Measurements from ENCODE around the gene ALOX12B.
"Not testable (repeated sequence)": the region's sequence is repeated elsewhere in the genome, so short reads cannot be mapped to it uniquely, and the experiment has no call there.

Gene ALOX12B

GRCh38 chr17:8064561-8065019, 22.9 kb downstream of the ALOX12B start:
- Histone ChIP-seq H3K27me3 (ENCODE audit: control insufficient read depth, insufficient read depth, low read length) (peaks cover 4% of the 10 kb centered on the region; the same call in 1 of the 2 replicates), H3K4me3 (ENCODE audit: low read length) (no peak overlapping the region; the same call in 1 of the 2 replicates), H3K9me3 (ENCODE audit: control insufficient read depth, insufficient read depth, low read length) (no peaks in the 10 kb centered on the region), H3K36me3 (ENCODE audit: control insufficient read depth, insufficient read depth, low read length) (no peaks in the 10 kb centered on the region), H3K4me1 (ENCODE audit: control insufficient read depth, insufficient read depth, low read length) (peaks cover 8% of the 10 kb centered on the region), H3K27ac (ENCODE audit: low read length) (no peak overlapping the region)
- DNase-seq (ENCODE audit: low read depth, low spot score): no peak
- no CpG with 5 or more reads among the region's 6 CpGs for whole genome bisulfite sequencing (ENCODE audit: insufficient coverage, insufficient read length)

GRCh38 chr17:8063761-8064534, 23.6 kb downstream of the ALOX12B start:
- Histone ChIP-seq H3K27ac (ENCODE audit: low read length) (no peak overlapping the region), H3K36me3 (ENCODE audit: control insufficient read depth, insufficient read depth, low read length) (no peaks in the 10 kb centered on the region), H3K27me3 (ENCODE audit: control insufficient read depth, insufficient read depth, low read length) (peaks cover 4% of the 10 kb centered on the region; the same call in 1 of the 2 replicates), H3K9me3 (ENCODE audit: control insufficient read depth, insufficient read depth, low read length) (no peaks in the 10 kb centered on the region), H3K4me1 (ENCODE audit: control insufficient read depth, insufficient read depth, low read length) (peaks cover 8% of the 10 kb centered on the region), H3K4me3 (ENCODE audit: low read length) (peak overlapping the region; percentile 32; the same call in 1 of the 2 replicates)
- DNase-seq (ENCODE audit: low read depth, low spot score): no peak
- no CpG with 5 or more reads among the region's 28 CpGs for WGBS (ENCODE audit: insufficient coverage, insufficient read length)

- Histone ChIP-seq H3K4me1 (ENCODE audit: control insufficient read depth, insufficient read depth, low read length) (peaks cover 8% of the 10 kb centered on the region), H3K4me3 (ENCODE audit: low read length) (peak overlapping the region; percentile 32; the same call in 1 of the 2 replicates), H3K9me3 (ENCODE audit: control insufficient read depth, insufficient read depth, low read length) (no peaks in the 10 kb centered on the region), H3K27me3 (ENCODE audit: control insufficient read depth, insufficient read depth, low read length) (peaks cover 4% of the 10 kb centered on the region; the same call in 1 of the 2 replicates), H3K36me3 (ENCODE audit: control insufficient read depth, insufficient read depth, low read length) (no peaks in the 10 kb centered on the region), H3K27ac (ENCODE audit: low read length) (no peak overlapping the region)
- no peak for DNase-seq (ENCODE audit: low read depth, low spot score)
- no CpG with 5 or more reads among the region's 15 CpGs for WGBS (ENCODE audit: insufficient coverage, insufficient read length)
Observed at GRCh38 chr17:8062807-8063483, 24.6 kb downstream of the ALOX12B start.

GRCh38 chr17:8062435-8062806, 25.1 kb downstream of the ALOX12B start:
- Histone ChIP-seq H3K36me3 (ENCODE audit: control insufficient read depth, insufficient read depth, low read length) (no peaks in the 10 kb centered on the region), H3K9me3 (ENCODE audit: control insufficient read depth, insufficient read depth, low read length) (no peaks in the 10 kb centered on the region), H3K4me3 (ENCODE audit: low read length) (peak overlapping the region; percentile 32; the same call in 1 of the 2 replicates), H3K27ac (ENCODE audit: low read length) (no peak overlapping the region), H3K4me1 (ENCODE audit: control insufficient read depth, insufficient read depth, low read length) (peaks cover 8% of the 10 kb centered on the region), H3K27me3 (ENCODE audit: control insufficient read depth, insufficient read depth, low read length) (peaks cover 4% of the 10 kb centered on the region; the same call in 1 of the 2 replicates)
- WGBS (ENCODE audit: insufficient coverage, insufficient read length): no CpG with 5 or more reads among the region's 8 CpGs
- DNase-seq (ENCODE audit: low read depth, low spot score): no peak

- not testable (repeated sequence) for H3K4me3 ChIP-seq (ENCODE audit: low read length); H3K36me3 ChIP-seq (ENCODE audit: control insufficient read depth, insufficient read depth, low read length); H3K27me3 ChIP-seq (ENCODE audit: control insufficient read depth, insufficient read depth, low read length); H3K27ac ChIP-seq (ENCODE audit: low read length); H3K4me1 ChIP-seq (ENCODE audit: control insufficient read depth, insufficient read depth, low read length); DNase-seq (ENCODE audit: low read depth, low spot score); H3K9me3 ChIP-seq (ENCODE audit: control insufficient read depth, insufficient read depth, low read length)
- WGBS (ENCODE audit: insufficient coverage, insufficient read length): no CpG with 5 or more reads among the region's 8 CpGs
Observed at GRCh38 chr17:8061851-8062250, 25.7 kb downstream of the ALOX12B start.

- no CpG with 5 or more reads among the region's 10 CpGs for WGBS (ENCODE audit: insufficient coverage, insufficient read length)
- no peaks in the 10 kb centered on the region for H3K9me3 ChIP-seq (ENCODE audit: control insufficient read depth, insufficient read depth, low read length)
- no peaks in the 10 kb centered on the region for H3K36me3 ChIP-seq (ENCODE audit: control insufficient read depth, insufficient read depth, low read length)
- no peak overlapping the region for H3K27ac ChIP-seq (ENCODE audit: low read length)
- H3K27me3 ChIP-seq (ENCODE audit: control insufficient read depth, insufficient read depth, low read length): peaks cover 8% of the 10 kb centered on the region; the same call in 1 of the 2 replicates
- peaks cover 6% of the 10 kb centered on the region for H3K4me1 ChIP-seq (ENCODE audit: control insufficient read depth, insufficient read depth, low read length)
- peak; percentile 66 for DNase-seq (ENCODE audit: low read depth, low spot score)
- H3K4me3 ChIP-seq (ENCODE audit: low read length): no peak overlapping the region
Observed at GRCh38 chr17:8060274-8060673, 27.2 kb downstream of the ALOX12B start.

- Histone ChIP-seq H3K27me3 (ENCODE audit: control insufficient read depth, insufficient read depth, low read length) (peaks cover 8% of the 10 kb centered on the region; the same call in 1 of the 2 replicates), H3K27ac (ENCODE audit: low read length) (no peak overlapping the region), H3K4me1 (ENCODE audit: control insufficient read depth, insufficient read depth, low read length) (no peaks in the 10 kb centered on the region; the same call in 1 of the 2 replicates), H3K9me3 (ENCODE audit: control insufficient read depth, insufficient read depth, low read length) (no peaks in the 10 kb centered on the region), H3K36me3 (ENCODE audit: control insufficient read depth, insufficient read depth, low read length) (no peaks in the 10 kb centered on the region), H3K4me3 (ENCODE audit: low read length) (no peak overlapping the region)
- WGBS (ENCODE audit: insufficient coverage, insufficient read length): no CpG with 5 or more reads among the region's 7 CpGs
- DNase-seq (ENCODE audit: low read depth, low spot score): no peak
Observed at GRCh38 chr17:8059131-8059530, 28.4 kb downstream of the ALOX12B start.

- H3K4me1 ChIP-seq (ENCODE audit: control insufficient read depth, insufficient read depth, low read length): no peaks in the 10 kb centered on the region; the same call in 1 of the 2 replicates
- WGBS (ENCODE audit: insufficient coverage, insufficient read length): no CpG with 5 or more reads among the region's 14 CpGs
- H3K36me3 ChIP-seq (ENCODE audit: control insufficient read depth, insufficient read depth, low read length): no peaks in the 10 kb centered on the region
- DNase-seq (ENCODE audit: low read depth, low spot score): peak; percentile 60
- H3K27ac ChIP-seq (ENCODE audit: low read length): no peak overlapping the region
- H3K9me3 ChIP-seq (ENCODE audit: control insufficient read depth, insufficient read depth, low read length): no peaks in the 10 kb centered on the region
- H3K27me3 ChIP-seq (ENCODE audit: control insufficient read depth, insufficient read depth, low read length): peaks cover 4% of the 10 kb centered on the region; the same call in 1 of the 2 replicates
- no peak overlapping the region for H3K4me3 ChIP-seq (ENCODE audit: low read length)
Observed at GRCh38 chr17:8057691-8058114, 29.8 kb downstream of the ALOX12B start.

- H3K4me3 ChIP-seq (ENCODE audit: low read length): no peak overlapping the region
- no CpG with 5 or more reads among the region's 17 CpGs for WGBS (ENCODE audit: insufficient coverage, insufficient read length)
- no peaks in the 10 kb centered on the region for H3K9me3 ChIP-seq (ENCODE audit: control insufficient read depth, insufficient read depth, low read length)
- no peaks in the 10 kb centered on the region for H3K36me3 ChIP-seq (ENCODE audit: control insufficient read depth, insufficient read depth, low read length)
- no peak overlapping the region for H3K27ac ChIP-seq (ENCODE audit: low read length)
- H3K4me1 ChIP-seq (ENCODE audit: control insufficient read depth, insufficient read depth, low read length): no peaks in the 10 kb centered on the region; the same call in 1 of the 2 replicates
- H3K27me3 ChIP-seq (ENCODE audit: control insufficient read depth, insufficient read depth, low read length): peaks cover 4% of the 10 kb centered on the region; the same call in 1 of the 2 replicates
- no peak for DNase-seq (ENCODE audit: low read depth, low spot score)
Observed at GRCh38 chr17:8056976-8057625, 30.4 kb downstream of the ALOX12B start.
